Fibroblast of lung (primary cell): ENCODE results near the gene TLNRD1. TPM values are rescaled to one million over a fixed set of nuclear protein-coding genes. Genes with fewer than 3 reads are reported as not detected.

Experiments used
- DNase-seq, 2 donors: peaks; one replicate each; pipeline versions ENCODE4 v3.0.0 to v3.0.0-alpha.2; 2010; ENCODE audit warnings: low read depth in 2 of 2
- H2AFZ ChIP-seq: 2 replicates; pipeline ENCODE4 v1.5.1; 2012; ENCODE audit warnings: low read length, control low read depth, inconsistent platforms
- H3K27ac ChIP-seq: 2 replicates; pipeline ENCODE4 v1.5.1; 2011; ENCODE audit warnings: low read length, control low read depth; ENCODE audit not compliant: insufficient read depth
- H3K27me3 ChIP-seq: 2 replicates; pipeline ENCODE4 v1.5.1; 2011; ENCODE audit warnings: mild to moderate bottlenecking, low read length; ENCODE audit not compliant: control insufficient read depth, insufficient read depth
- H3K36me3 ChIP-seq: 2 replicates; pipeline ENCODE4 v1.5.1; 2011; ENCODE audit warnings: low read length; ENCODE audit not compliant: control insufficient read depth, insufficient read depth
- H3K4me1 ChIP-seq: 2 replicates; pipeline ENCODE4 v1.5.1; 2011; ENCODE audit warnings: low read length; ENCODE audit not compliant: control insufficient read depth, insufficient read depth; ENCODE audit errors: extremely low read depth
- H3K4me2 ChIP-seq: 2 replicates; pipeline ENCODE4 v1.5.1; 2011; ENCODE audit warnings: low read length, control low read depth; ENCODE audit not compliant: insufficient read depth; ENCODE audit errors: extremely low read depth
- H3K4me3 ChIP-seq, 4 experiments: fragments of 200-600 bp in 1 of 4; sonication (generic) in 1 of 4; replicated peaks in 1 of 4; 2 replicates each; pipeline ENCODE4 v1.5.1; 2011 to 2016; ENCODE audit warnings: low read length in 4 of 4, low read depth in 3 of 4, mild to moderate bottlenecking in 3 of 4, control low read depth in 2 of 4, inconsistent platforms in 1 of 4, mixed read lengths in 1 of 4; ENCODE audit not compliant: insufficient read depth in 1 of 4; ENCODE audit errors: control extremely low read depth in 1 of 4
- H3K79me2 ChIP-seq: 2 replicates; pipeline ENCODE4 v1.5.1; 2012; ENCODE audit warnings: mild to moderate bottlenecking, low read length, inconsistent platforms; ENCODE audit not compliant: control insufficient read depth, insufficient read depth
- H3K9ac ChIP-seq: 2 replicates; pipeline ENCODE4 v1.5.1; 2011; ENCODE audit warnings: mild to moderate bottlenecking, low read length, control low read depth; ENCODE audit not compliant: insufficient read depth
- H3K9me3 ChIP-seq: 2 replicates; pipeline ENCODE4 v1.5.1; 2012; ENCODE audit warnings: low read depth, low read length; ENCODE audit not compliant: control insufficient read depth, insufficient read depth
- H4K20me1 ChIP-seq: 2 replicates; pipeline ENCODE4 v1.5.1; 2011; ENCODE audit warnings: low read length; ENCODE audit not compliant: control insufficient read depth, insufficient read depth; ENCODE audit errors: extremely low read depth
- EZH2 ChIP-seq: IDR thresholded peaks from 2 replicates; pipeline ENCODE4 v1.5.1; 2012; ENCODE audit warnings: low read length, control low read depth, mild to moderate bottlenecking; ENCODE audit errors: missing control alignments
- polyA plus RNA-seq, 2 donors: library from polyadenylated mRNA; depleted of rRNA in 1 of 2; stranded (reverse) in 1 of 2; unstranded in 1 of 2; fragments of >200 nt; gene quantifications; 2 replicates each; pipeline ENCODE4 v1.2.1, GENCODE V29; 2011 to 2012; ENCODE audit warnings: missing spikeins in 1 of 2
- total RNA-seq: library from RNA; depleted of rRNA; stranded (reverse); fragments of >200 nt; gene quantifications from 2 replicates; pipeline ENCODE4 v1.2.1, GENCODE V29; 2014
- TF ChIP-seq, protein P1 (sequence below), 2 donors: IDR thresholded peaks in 1 of 2; conservative IDR thresholded peaks in 1 of 2; 1 replicate in 1 of 2; 2 replicates in 1 of 2; pipeline ENCODE4 v1.5.1; 2011 to 2012; ENCODE audit warnings: low read length in 2 of 2, control low read depth in 1 of 2, inconsistent platforms in 1 of 2, low read depth in 1 of 2, mild to moderate bottlenecking in 1 of 2

Gene TLNRD1
- total and polyA plus RNA-seq, 2 donors (not counting 1 experiment from before 2014, with no cell fraction given) = 3.3 to 4.3 TPM

DNA sequence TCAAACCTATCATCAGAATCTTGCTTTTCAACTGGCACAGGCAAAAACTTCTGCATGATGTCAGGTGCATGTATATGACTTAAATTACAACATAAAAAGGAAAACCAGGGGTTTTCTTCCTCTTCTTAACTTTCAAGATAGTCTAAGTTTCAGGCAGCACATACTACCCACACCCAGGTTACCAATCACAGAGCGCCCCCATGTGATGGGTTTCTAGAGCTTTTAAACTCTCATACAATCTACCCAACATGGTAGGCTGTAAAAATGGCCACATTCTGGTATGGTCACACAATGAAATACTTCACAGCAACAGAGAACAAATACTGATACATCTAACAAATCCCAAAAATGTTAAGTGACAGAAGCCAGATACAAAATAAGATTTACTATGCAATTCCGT is 18.5 kb upstream of the TLNRD1 start:
- H3K27ac ChIP-seq = no peak overlapping the region
- no peaks in the 10 kb centered on the region for H3K9me3 ChIP-seq
- no peak for TF ChIP-seq EZH2
- TF ChIP-seq, protein P1, sequence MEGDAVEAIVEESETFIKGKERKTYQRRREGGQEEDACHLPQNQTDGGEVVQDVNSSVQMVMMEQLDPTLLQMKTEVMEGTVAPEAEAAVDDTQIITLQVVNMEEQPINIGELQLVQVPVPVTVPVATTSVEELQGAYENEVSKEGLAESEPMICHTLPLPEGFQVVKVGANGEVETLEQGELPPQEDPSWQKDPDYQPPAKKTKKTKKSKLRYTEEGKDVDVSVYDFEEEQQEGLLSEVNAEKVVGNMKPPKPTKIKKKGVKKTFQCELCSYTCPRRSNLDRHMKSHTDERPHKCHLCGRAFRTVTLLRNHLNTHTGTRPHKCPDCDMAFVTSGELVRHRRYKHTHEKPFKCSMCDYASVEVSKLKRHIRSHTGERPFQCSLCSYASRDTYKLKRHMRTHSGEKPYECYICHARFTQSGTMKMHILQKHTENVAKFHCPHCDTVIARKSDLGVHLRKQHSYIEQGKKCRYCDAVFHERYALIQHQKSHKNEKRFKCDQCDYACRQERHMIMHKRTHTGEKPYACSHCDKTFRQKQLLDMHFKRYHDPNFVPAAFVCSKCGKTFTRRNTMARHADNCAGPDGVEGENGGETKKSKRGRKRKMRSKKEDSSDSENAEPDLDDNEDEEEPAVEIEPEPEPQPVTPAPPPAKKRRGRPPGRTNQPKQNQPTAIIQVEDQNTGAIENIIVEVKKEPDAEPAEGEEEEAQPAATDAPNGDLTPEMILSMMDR (conservative IDR thresholded peaks at IDR 0.05 in 1 of 2, IDR thresholded peaks at IDR 0.05 in 1 of 2; ENCODE audit: low read depth in 1 of 2, low read length in 2 of 2) = no peak
- no peak for DNase-seq
- H3K79me2 ChIP-seq = peaks cover 31% of the 10 kb centered on the region
- H3K4me2 ChIP-seq = no peak overlapping the region
- H3K4me3 ChIP-seq = no peak overlapping the region
- peaks cover 5% of the 10 kb centered on the region for H3K4me1 ChIP-seq
- no peaks in the 10 kb centered on the region for H4K20me1 ChIP-seq
- H3K27me3 ChIP-seq = no peaks in the 10 kb centered on the region
- H3K9ac ChIP-seq = no peak overlapping the region
- H3K36me3 ChIP-seq = peaks cover 9% of the 10 kb centered on the region
- H2AFZ ChIP-seq = no peak overlapping the region

DNA sequence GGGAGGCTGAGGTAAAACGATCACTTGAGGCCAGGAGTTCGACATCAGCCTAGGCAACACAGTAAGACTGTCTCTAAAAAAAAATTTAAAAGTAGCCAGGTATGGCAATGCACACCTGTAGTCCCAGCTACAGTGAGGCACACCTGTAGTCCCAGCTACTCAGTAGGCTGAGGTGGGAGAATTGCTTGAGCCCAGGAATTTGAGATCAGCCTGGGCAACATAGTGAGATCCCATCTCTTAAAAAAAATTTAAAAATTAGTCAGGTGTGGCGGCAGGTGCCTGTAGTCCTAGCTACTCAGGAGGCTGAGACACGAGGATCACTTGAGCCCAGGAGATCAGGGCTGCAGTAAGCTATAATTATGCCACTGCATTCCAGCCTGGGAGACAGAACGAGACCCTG is 17.9 kb upstream of the TLNRD1 start:
- Histone ChIP-seq H3K4me3 (no peak overlapping the region), H3K27ac (no peak overlapping the region), H3K36me3 (peaks cover 9% of the 10 kb centered on the region), H3K79me2 (peaks cover 34% of the 10 kb centered on the region), H3K9me3 (no peaks in the 10 kb centered on the region), H3K27me3 (no peaks in the 10 kb centered on the region), H4K20me1 (no peaks in the 10 kb centered on the region), H3K9ac (no peak overlapping the region), H2AFZ (no peak overlapping the region), H3K4me2 (no peak overlapping the region), H3K4me1 (peaks cover 5% of the 10 kb centered on the region)
- TF ChIP-seq, protein P1 (conservative IDR thresholded peaks at IDR 0.05 in 1 of 2, IDR thresholded peaks at IDR 0.05 in 1 of 2; ENCODE audit: low read depth in 1 of 2, low read length in 2 of 2) = no peak
- no peak for TF ChIP-seq EZH2
- no peak for DNase-seq

DNA sequence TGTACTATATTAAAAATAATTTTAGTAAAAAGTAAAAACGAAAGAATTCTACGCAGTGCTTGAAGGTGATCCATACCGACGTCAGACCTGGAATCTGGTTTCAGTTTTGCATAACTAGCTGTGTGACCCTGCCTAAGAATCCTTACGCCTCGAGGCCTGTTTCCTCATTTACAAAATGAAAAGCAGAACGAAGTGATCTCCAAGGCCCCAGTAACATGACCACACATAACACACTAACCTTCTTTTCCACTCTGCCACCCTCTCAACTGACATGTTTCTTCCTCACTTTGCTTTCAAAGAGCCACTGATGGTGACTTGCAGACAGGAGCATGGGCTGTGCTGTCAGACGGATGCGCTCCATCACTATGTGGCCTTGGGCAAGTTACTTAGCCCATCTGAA is 15.9 kb upstream of the TLNRD1 start:
- Histone ChIP-seq H2AFZ (no peak overlapping the region), H3K27me3 (no peaks in the 10 kb centered on the region), H3K27ac (no peak overlapping the region), H3K79me2 (peaks cover 52% of the 10 kb centered on the region), H3K4me2 (no peak overlapping the region), H3K36me3 (peaks cover 4% of the 10 kb centered on the region), H3K9ac (no peak overlapping the region), H3K4me1 (no peaks in the 10 kb centered on the region), H3K4me3 (no peak overlapping the region), H4K20me1 (no peaks in the 10 kb centered on the region), H3K9me3 (no peaks in the 10 kb centered on the region)
- no peak for DNase-seq
- TF ChIP-seq, protein P1 (conservative IDR thresholded peaks at IDR 0.05 in 1 of 2, IDR thresholded peaks at IDR 0.05 in 1 of 2; ENCODE audit: low read depth in 1 of 2, low read length in 2 of 2) = no peak
- no peak for TF ChIP-seq EZH2
